ENCODE data around the gene RAB5B.
A peak's percentile ranks its signal among the peaks of the same experiment; 100 is the strongest.

The RAB5B gene

GRCh38 chr12:55927588-55928502 is 46.0 kb upstream of the RAB5B start, which contains the start of gene PYM1 (continued):
- TF ChIP-seq PRDM2 (tag by site-specific recombination; IDR thresholded peaks at IDR 0.05; ENCODE audit: borderline replicate concordance) (no peak), ZNF138 (tag by site-specific recombination; IDR thresholded peaks at IDR 0.05; ENCODE audit: borderline replicate concordance) (no peak), HIC1 (tag by site-specific recombination; IDR thresholded peaks at IDR 0.05) (no peak), AEBP2 (tag by site-specific recombination; IDR thresholded peaks at IDR 0.05; ENCODE audit: borderline replicate concordance) (no peak), ZNF785 (tag by site-specific recombination; IDR thresholded peaks at IDR 0.05) (no peak), ZBTB48 (tag by site-specific recombination; IDR thresholded peaks at IDR 0.05) (peak; percentile 73), ZIC2 (tag by site-specific recombination; IDR thresholded peaks at IDR 0.05) (no peak), ZNF239 (tag by site-specific recombination; IDR thresholded peaks at IDR 0.05) (no peak), ZNF10 (tag by site-specific recombination; IDR thresholded peaks at IDR 0.05) (no peak), ZNF488 (tag by site-specific recombination; IDR thresholded peaks at IDR 0.05) (no peak), ZNF596 (tag by site-specific recombination; IDR thresholded peaks at IDR 0.05) (no peak), ZNF548 (tag by site-specific recombination; IDR thresholded peaks at IDR 0.05) (no peak), ZNF133 (tag by site-specific recombination; IDR thresholded peaks at IDR 0.05) (no peak), ZNF335 (tag by site-specific recombination; conservative IDR thresholded peaks at IDR 0.05) (peak; percentile 31; the same call in 1 of the 2 replicates), KLF1 (tag by site-specific recombination; IDR thresholded peaks at IDR 0.05) (peak; percentile 35), ZBTB20 (tag by site-specific recombination; IDR thresholded peaks at IDR 0.05) (peak; percentile 67; the same call in 1 of the 2 replicates), GLIS1 (tag by site-specific recombination; IDR thresholded peaks at IDR 0.05) (no peak), ZNF121 (tag by site-specific recombination; IDR thresholded peaks at IDR 0.05) (peak; percentile 80), ZNF280C (tag by site-specific recombination; IDR thresholded peaks at IDR 0.05) (no peak), ELK4 (IDR thresholded peaks at IDR 0.05; ENCODE audit: borderline replicate concordance, low read depth, low read length) (no peak), KLF8 (tag by site-specific recombination; IDR thresholded peaks at IDR 0.05) (peak; percentile 45; the same call in 1 of the 2 replicates), ZNF214 (tag by site-specific recombination; IDR thresholded peaks at IDR 0.05; ENCODE audit: borderline replicate concordance) (no peak), ZNF571 (tag by site-specific recombination; IDR thresholded peaks at IDR 0.05) (no peak), ZNF621 (tag by site-specific recombination; IDR thresholded peaks at IDR 0.05) (no peak), EGR2 (tag by site-specific recombination; IDR thresholded peaks at IDR 0.05; ENCODE audit: low read depth) (no peak), REPIN1 (tag by site-specific recombination; IDR thresholded peaks at IDR 0.05; ENCODE audit: low read depth) (no peak)
